ENCODE results near the gene SUN2. TPM values are rescaled to one million over a fixed set of nuclear protein-coding genes. Genes with fewer than 3 reads are reported as not detected.

The SUN2 gene
- total and polyA plus RNA-seq, 12 donors: 38.6 to 178 (median 97.2) TPM

- peaks cover 0 to 4% (median 0%) of the 10 kb centered on the region in 9 donors for H3K4me1 ChIP-seq
- no peak for DNase-seq
- H3K36me3 ChIP-seq: no peaks in the 10 kb centered on the region
- H3K27me3 ChIP-seq: peaks cover 0 to 7% (median 0%) of the 10 kb centered on the region in 7 donors
- ATAC-seq: no peak
- intact Hi-C loops (cut with DNase I): loop anchor here in 8 of 10 donors (5.0 to 10.0 kb wide), 7 partner anchors 75 to 360 kb away; partner anchors contain the start of gene NPTXR (in 2 of the 8)
- H3K27ac ChIP-seq: no peak overlapping the region
- H3K9me3 ChIP-seq: no peaks in the 10 kb centered on the region
- 87% methylated on average over 9 of the region's 9 CpGs for WGBS, 2 donors
- H3K4me3 ChIP-seq: no peak overlapping the region
- TF ChIP-seq CTCF (IDR thresholded peaks at IDR 0.05): no peak
Measured at GRCh38 chr22:38767313-38767712, 11.5 kb upstream of the SUN2 start.

GRCh38 chr22:38766076-38766777 lies 10.4 kb upstream of the SUN2 start:
- ATAC-seq: peak in 3 of 8 donors; percentile 18 to 52 (median 37)

GRCh38 chr22:38762551-38762983 lies 6.8 kb upstream of the SUN2 start:
- Histone ChIP-seq H3K4me3 (no peak overlapping the region), H3K27ac (no peak overlapping the region), H3K4me1 (peaks cover 0 to 7% (median 0%) of the 10 kb centered on the region in 9 donors), H3K36me3 (no peaks in the 10 kb centered on the region), H3K27me3 (peaks cover 0 to 7% (median 0%) of the 10 kb centered on the region in 7 donors), H3K9me3 (no peaks in the 10 kb centered on the region)
- no peak for TF ChIP-seq CTCF (IDR thresholded peaks at IDR 0.05)
- intact Hi-C loops (cut with DNase I): loop anchor here in 4 of 10 donors (10.0 kb wide), 2 partner anchors 242 to 362 kb away; no protein-coding TSS in a partner anchor
- DNase-seq: no peak
- 71% methylated on average over 11 of the region's 11 CpGs for WGBS, 2 donors
- ATAC-seq: no peak

More at GRCh38 chr22:38766076-38766777, 10.4 kb upstream of the SUN2 start:
- WGBS, 2 donors: 45 to 47% methylated on average over 14 of the region's 14 CpGs
- TF ChIP-seq CTCF (IDR thresholded peaks at IDR 0.05): peak; percentile 28 to 74 (median 64)
- Histone ChIP-seq H3K27me3 (peaks cover 0 to 7% (median 0%) of the 10 kb centered on the region in 7 donors), H3K27ac (no peak overlapping the region), H3K4me1 (peaks cover 0 to 4% (median 0%) of the 10 kb centered on the region in 9 donors), H3K9me3 (no peaks in the 10 kb centered on the region), H3K4me3 (no peak overlapping the region), H3K36me3 (no peaks in the 10 kb centered on the region)
- peak in 1 of 2 donors; percentile 41 for DNase-seq
- intact Hi-C loops (cut with DNase I): loop anchor here in 8 of 10 donors (5.0 to 10.0 kb wide), 7 partner anchors 76 to 361 kb away; partner anchors contain the start of gene NPTXR (in 2 of the 8)

GRCh38 chr22:38761202-38762162 lies 5.7 kb upstream of the SUN2 start:
- no peak for TF ChIP-seq CTCF (IDR thresholded peaks at IDR 0.05)
- Histone ChIP-seq H3K27me3 (peaks cover 0 to 4% (median 0%) of the 10 kb centered on the region in 7 donors), H3K27ac (no peak overlapping the region), H3K4me1 (peaks cover 2 to 18% (median 4%) of the 10 kb centered on the region in 9 donors), H3K9me3 (no peaks in the 10 kb centered on the region), H3K36me3 (no peaks in the 10 kb centered on the region), H3K4me3 (no peak overlapping the region)
- DNase-seq (no peak), ATAC-seq (no peak)
- intact Hi-C loops (cut with DNase I): loop anchor here in 4 of 10 donors (10.0 kb wide), 2 partner anchors 243 to 363 kb away; no protein-coding TSS in a partner anchor
- WGBS, 2 donors: 72% methylated on average over 20 of the region's 20 CpGs
